GM19099 (cell line): ENCODE measurements around the gene UNC5A.

Experiments used
- POLR2A ChIP-seq: IDR thresholded peaks from 3 replicates; pipeline ENCODE4 v1.6.1; 2011; ENCODE audit warnings: low read depth; ENCODE audit not compliant: insufficient read length; ENCODE audit errors: extremely low read depth

UNC5A gene

DNA sequence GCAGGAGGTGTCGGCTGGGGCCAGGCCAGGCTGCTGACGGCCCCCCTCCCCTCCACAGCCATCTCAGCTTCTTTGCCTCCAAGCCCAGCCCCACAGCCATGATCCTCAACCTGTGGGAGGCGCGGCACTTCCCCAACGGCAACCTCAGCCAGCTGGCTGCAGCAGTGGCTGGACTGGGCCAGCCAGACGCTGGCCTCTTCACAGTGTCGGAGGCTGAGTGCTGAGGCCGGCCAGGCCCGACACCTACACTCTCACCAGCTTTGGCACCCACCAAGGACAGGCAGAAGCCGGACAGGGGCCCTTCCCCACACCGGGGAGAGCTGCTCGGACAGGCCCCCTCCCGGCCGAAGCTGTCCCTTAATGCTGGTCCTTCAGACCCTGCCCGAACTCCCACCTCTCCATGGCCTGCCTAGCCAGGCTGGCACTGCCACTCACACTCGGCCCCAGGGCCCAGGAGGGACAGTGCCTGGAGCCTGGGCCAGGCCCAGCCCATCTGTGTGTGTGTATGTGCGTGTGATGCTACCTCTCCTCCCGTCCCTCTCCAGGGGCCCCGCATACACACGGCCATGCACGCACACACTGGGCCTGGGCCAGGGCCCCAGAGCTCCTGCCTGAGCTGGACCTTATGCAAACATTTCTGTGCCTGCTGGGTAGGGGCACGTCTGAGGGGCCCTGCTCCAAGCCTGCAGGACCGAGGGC is 69.5 kb downstream of the UNC5A start:
- TF ChIP-seq POLR2A: no peak

DNA sequence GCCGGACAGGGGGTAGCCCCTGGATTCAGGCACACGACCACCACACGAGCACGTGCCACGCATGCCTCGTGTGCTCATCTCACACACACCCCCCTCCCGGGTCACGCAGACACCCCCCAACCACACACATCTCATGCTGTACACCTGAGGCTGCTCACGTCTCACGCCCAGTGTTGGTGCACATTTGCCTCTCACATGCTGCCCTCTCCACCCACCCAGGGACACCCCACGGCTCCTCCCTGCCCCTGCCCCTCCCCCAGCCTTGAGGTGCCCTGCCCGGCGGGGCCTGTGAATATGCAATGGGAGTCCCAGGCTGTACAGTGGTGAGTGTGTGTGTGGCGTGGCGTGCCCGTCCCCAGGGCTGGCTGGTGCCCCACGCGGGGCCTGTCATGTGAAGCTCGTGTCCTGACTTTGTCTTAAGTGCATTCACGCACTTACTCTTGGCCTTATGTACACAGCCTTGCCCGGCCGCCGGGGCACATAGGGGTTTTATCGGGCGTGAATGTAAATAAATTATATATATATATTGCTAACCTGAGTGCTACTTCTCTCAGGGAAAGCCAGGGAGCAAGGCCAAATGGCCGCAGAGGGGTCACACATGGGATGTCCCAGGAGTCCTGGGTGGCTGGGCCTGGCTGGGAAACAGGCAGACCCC is 70.1 kb downstream of the UNC5A start:
- no peak for TF ChIP-seq POLR2A

DNA sequence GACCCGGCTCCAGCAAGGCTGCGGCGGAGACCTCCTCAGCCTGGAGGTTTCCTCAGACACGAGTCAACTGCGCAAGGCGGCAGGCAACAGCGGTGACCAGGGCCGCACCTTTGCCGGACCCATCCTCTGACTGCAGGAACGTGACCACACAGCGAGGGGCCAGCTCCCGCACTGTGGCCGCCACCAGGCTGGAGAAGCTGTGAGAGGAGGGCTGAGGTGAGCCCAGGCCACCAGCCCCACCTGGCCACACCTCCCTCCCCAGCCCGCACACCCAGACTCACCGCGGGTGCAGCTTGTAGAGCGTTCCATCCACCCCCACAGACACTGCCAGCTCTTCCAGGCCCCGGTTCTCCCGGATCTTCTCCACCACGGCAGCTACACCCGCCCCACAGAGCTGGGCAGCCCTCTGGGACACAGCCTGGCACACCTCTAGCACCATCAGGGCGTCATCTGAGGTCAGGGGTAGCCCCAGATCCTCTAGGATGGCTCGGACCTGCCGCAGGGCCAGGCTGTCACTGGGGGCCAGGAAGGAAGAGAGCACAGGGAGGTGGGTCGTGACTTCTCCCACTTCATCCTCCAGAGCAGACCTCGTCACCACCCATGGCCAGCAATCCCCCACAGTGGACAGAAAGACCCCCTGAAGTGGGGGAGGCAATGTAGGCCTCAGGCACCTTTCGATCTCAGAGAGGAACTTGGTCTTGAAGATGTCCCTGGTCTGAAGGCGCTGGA is 70.8 kb downstream of the UNC5A start:
- no peak for TF ChIP-seq POLR2A

- no peak for TF ChIP-seq POLR2A
Observed at GRCh38 chr5:176881816-176882566, 71.6 kb downstream of the UNC5A start.

GRCh38 chr5:176882567-176882903 is 72.2 kb downstream of the UNC5A start:
- no peak for TF ChIP-seq POLR2A

GRCh38 chr5:176883700-176884570 is 73.6 kb downstream of the UNC5A start:
- no peak for TF ChIP-seq POLR2A

GRCh38 chr5:176884571-176884890 is 74.2 kb downstream of the UNC5A start:
- TF ChIP-seq POLR2A: no peak

GRCh38 chr5:176886336-176887251 is 76.2 kb downstream of the UNC5A start:
- no peak for TF ChIP-seq POLR2A

DNA sequence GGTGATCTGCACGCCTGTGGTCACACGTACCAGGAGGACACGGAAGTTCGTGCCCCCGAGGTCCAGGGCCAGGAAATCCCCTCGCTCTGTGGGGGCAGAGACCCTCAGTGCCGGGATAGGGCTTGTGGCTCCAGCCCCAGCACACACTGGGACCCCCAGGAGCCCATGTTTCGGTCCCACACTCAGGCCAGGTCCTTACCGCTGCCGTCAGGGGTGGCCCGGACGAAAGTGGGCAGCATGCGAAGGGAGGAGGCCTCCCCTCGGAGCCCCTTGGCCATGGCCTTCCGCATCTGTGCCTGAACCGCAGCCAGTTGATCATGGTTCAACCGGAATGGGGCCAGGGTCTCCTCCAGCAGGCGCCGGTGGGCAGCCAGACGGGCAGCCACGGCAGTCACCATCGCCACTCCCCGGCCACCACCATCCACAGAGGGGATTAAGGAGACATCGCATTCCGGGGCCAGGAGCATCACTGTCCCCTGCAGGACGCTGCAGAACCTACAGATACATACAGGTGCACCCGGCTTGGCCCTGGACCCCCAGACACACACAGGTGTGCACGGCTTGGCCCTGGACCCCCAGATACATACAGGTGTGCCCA is 77.0 kb downstream of the UNC5A start:
- TF ChIP-seq POLR2A: no peak

GRCh38 chr5:176888016-176888864 is 77.9 kb downstream of the UNC5A start:
- TF ChIP-seq POLR2A: no peak

- TF ChIP-seq POLR2A: no peak
Observed at GRCh38 chr5:176888865-176889165, 78.5 kb downstream of the UNC5A start.

DNA sequence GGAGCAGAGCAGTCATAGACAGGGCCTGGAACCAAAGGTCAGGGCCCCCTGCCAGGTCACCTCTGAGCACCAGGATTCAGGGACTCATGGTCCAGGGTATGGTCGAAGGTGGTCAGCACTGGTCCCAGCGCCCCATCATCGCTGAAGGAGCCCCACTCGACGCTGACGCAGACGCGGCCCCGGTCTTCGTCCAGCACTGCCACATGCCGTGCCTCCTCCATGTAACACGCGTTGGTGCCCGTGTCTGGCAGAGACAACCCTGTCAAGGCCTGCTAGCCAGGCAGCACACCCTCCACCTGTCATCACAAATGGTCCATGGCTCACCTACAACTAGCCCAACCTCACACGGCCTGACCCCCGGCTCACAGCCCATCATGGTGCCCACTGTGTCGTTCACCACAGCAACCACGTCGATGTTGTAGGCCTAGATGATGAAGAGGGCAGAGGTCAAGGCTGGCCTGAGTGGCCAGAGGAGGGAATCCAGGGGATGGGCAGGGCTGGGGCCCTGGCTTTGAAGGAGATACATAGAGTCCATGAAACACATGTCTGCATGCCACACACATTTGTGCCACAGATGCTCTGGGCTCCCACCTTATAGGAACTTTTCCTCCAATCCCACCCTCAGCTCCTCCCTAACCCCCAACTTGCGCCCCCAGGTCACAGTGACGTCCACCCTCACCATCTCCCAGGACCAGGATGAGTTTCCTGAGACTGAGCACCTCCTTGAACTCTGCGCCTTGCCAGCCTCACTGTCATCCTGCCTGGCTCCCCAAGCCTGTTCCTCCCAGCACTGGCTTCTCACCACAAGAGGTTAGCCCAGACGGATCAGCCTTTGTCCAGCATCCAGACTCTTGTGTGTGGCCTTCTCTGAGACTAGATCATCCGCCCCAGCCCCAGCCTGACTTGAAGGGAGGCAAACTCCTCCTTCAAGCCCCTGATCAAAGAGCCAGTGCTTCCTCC is 79.2 kb downstream of the UNC5A start:
- no peak for TF ChIP-seq POLR2A
